ENCODE results near the gene TEX22.

TEX22 gene

DNA sequence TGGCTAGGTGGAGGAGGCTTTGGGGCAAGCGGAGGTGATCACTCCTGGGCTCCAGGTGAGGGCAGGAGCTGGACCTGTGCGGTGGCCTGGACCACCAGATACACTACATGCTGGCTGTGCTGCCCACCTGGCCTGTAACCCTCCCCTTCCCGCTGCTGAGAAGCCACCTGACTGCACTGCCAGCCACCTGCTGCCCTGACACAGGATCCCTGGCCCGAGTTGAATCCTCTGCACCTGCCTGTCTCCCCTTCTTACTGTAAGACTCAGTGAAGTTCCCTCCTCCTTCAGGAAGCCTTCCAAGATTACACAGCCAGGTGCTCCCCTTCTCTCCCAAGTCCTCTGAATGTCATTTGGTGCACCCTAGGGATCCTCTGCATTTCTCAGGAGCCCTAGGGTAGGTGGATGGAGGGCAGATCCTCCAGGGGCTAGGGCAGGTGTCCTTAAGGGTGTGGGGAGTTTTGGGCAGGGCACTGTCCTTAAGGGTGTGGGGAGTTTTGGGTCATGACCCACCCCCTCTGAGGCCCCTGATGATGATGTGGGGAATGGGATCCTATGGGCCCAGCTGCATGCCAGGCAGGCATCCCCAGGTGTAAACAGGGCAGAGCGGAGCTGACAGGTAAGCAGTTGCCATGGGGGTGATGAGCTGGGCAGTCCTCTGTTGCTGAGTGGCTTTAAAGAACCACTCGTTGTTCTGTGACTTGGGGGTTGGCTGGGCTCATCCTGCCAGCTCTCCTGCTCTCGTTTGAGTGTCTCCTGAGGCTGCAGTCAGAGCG is 14.6 kb downstream of the TEX22 start:
- no peak for DNase-seq (ENCODE audit: low spot score)

DNA sequence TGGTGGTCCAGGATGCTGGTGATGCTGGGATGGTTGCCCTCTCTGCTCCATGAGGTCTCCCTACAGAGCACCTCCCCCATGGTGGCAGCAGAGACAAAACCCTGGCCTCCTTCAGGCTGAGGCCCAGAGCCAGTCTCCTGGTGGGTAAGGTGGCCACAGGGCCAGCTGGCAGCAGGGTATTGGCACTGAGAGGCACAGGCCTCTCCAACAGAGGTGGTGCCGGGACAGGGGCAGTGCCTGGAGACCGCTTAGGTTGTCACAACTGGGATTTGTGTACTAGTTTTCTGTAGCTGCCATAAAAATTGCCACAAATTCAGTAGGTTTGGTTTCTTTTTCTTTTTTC is 15.2 kb downstream of the TEX22 start:
- DNase-seq (ENCODE audit: low spot score), result no peak
- TF ChIP-seq, protein P1, sequence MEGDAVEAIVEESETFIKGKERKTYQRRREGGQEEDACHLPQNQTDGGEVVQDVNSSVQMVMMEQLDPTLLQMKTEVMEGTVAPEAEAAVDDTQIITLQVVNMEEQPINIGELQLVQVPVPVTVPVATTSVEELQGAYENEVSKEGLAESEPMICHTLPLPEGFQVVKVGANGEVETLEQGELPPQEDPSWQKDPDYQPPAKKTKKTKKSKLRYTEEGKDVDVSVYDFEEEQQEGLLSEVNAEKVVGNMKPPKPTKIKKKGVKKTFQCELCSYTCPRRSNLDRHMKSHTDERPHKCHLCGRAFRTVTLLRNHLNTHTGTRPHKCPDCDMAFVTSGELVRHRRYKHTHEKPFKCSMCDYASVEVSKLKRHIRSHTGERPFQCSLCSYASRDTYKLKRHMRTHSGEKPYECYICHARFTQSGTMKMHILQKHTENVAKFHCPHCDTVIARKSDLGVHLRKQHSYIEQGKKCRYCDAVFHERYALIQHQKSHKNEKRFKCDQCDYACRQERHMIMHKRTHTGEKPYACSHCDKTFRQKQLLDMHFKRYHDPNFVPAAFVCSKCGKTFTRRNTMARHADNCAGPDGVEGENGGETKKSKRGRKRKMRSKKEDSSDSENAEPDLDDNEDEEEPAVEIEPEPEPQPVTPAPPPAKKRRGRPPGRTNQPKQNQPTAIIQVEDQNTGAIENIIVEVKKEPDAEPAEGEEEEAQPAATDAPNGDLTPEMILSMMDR (IDR thresholded peaks at IDR 0.05; ENCODE audit: extremely low read depth, missing control alignments), result no peak

More for the DNA sequence above, 14.6 kb downstream of the TEX22 start:
- TF ChIP-seq, protein P1 (IDR thresholded peaks at IDR 0.05; ENCODE audit: extremely low read depth, missing control alignments), result no peak

DNA sequence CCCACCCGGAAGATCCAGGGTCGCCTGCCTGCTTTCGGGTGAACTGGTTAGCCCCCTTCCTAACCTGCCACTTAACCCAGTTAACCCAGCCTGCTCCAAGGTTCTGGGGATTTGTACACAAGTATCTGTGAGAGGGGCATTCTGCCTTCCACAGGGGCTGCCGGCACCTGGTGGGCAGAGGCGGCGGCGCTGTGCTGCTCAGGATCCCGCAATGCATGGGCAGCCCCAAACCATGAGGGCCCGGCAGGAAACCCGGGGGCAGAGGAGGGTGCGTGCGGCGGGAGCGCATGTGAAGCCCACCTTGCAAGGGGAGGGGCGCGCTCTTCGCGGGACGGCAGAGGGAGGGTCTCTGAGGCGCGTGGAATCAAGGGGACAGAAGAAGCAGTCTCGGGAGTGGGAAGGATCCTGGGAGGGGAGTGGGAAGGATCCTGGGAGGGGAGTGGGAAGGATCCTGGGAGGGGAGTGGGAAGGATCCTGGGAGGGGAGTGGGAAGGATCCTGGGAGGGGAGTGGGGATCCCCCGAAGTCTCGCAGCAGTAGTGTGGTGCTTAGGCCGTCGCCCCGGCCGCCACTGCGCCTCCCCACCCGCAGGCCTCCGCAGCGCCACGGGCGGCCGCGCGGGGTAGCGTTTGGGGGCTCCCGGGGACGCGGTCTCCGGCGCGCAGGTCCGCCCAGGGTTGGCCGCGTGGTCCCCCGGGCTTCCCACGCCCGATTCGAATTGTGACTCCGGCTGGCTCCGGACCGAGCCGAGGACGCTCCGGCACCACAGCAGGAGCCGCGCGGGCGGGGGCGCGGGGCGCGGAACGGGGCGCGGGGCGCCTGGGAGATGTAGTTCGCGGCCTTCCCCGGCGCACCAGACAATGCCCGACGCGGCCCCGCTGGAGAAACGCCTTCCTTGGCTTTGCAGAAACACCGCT is 16.4 kb downstream of the TEX22 start:
- peak; percentile 92 for DNase-seq (ENCODE audit: low spot score)
- TF ChIP-seq, protein P1 (IDR thresholded peaks at IDR 0.05; ENCODE audit: extremely low read depth, missing control alignments), result peak; percentile 81

DNA sequence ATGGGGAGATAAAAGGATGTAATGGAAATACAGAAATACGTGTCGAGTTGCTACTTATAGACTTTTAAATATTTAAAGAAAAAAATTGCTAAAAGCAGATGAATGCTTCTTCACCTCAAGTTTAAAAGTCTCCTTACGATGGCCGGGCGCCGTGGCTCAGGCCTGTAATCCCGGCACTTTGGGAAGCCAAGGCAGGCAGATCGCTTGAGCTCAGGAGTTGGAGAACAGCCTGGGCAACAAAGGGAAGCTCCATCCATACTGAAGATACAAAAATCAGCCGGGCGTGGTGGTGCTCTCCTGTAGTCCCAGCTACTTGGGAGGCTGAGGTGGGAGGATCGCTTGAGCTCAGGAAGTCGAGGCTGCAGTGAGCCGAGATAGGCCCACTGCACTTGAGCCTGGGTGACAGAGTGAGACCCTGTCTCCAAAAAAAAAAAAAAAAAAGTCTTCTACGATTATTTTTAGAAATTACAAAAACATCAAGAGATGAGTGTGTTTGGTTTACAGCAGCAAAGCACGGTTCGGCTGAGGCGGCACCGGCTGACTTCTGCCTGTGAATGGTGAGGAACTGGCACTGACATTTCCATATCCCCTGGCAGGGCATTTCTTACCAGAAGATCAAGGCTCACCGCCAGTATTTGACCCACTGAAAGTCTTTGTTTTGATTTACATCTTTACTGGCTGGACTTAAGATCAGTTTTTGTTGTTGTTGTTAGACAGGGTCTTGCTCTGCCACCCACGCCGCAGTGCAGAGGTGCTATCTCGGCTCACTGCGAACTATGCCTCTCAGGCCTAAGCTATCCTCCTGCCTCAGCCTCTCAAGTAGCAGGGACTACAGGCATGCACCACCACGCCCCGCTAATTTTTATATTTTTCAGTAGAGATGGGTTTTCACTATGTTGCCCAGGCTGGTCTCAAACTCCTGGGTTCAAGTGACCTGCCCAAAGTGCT is 17.4 kb downstream of the TEX22 start:
- DNase-seq (ENCODE audit: low spot score), result no peak
- TF ChIP-seq, protein P1 (IDR thresholded peaks at IDR 0.05; ENCODE audit: extremely low read depth, missing control alignments), result no peak

DNA sequence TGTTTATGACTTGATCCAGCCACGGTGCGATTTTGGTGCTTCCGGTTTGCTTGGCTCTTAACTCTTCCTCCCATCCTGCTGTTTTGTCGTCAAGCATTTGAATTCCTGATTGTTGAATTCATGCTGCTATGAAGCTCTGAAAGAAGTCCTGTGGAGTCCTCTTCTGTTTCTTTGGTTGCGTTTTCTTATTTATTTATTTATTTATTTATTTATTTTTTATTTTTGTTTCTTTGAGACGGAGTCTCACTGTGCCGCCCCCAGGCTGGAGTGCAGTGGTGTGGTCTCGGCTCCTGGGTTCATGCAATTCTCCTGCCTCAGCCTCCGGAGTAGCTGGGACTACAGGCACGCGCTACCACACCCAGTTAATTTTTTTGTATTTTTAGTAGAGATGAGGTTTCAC is 18.3 kb downstream of the TEX22 start:
- no peak for DNase-seq (ENCODE audit: low spot score)
- TF ChIP-seq, protein P1 (IDR thresholded peaks at IDR 0.05; ENCODE audit: extremely low read depth, missing control alignments), result no peak

DNA sequence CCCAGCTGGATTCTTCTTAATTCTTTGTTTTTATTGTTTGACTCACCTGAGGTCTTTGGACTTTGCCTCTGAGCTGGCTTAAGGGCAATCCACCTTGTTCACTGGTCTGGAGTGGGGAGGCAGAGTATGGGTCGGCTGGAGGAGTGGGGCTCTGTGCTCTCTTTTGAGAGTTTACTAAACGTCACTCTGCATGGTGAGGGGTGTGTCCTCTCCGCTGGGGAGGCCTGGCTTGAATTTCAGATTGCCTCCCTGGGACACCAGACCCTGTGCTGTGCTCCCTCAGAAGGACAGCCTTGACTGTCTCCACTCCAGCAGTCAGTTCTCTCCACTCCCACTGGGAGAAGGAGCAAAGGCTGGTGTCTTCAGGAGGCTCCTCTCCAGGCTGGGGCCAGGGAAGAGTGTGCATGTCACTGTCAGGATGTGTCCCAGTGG is 19.4 kb downstream of the TEX22 start:
- no peak for DNase-seq (ENCODE audit: low spot score)
- TF ChIP-seq, protein P1 (IDR thresholded peaks at IDR 0.05; ENCODE audit: extremely low read depth, missing control alignments), result no peak
